Measurements from ENCODE around the gene ARHGDIB.

Gene ARHGDIB

GRCh38 chr12:14892726-14893505 is 68.5 kb downstream of the ARHGDIB start:
- DNase-seq: no peak

All from bone marrow (tissue), 2 donors.